EH (cell line): Measurements from ENCODE around the gene ANXA11.

ENCODE experiments used
- DNase-seq: peaks from one replicate; pipeline ENCODE4 v3.0.0-alpha.2; 2015; ENCODE audit warnings: low read depth

ANXA11 gene

DNA sequence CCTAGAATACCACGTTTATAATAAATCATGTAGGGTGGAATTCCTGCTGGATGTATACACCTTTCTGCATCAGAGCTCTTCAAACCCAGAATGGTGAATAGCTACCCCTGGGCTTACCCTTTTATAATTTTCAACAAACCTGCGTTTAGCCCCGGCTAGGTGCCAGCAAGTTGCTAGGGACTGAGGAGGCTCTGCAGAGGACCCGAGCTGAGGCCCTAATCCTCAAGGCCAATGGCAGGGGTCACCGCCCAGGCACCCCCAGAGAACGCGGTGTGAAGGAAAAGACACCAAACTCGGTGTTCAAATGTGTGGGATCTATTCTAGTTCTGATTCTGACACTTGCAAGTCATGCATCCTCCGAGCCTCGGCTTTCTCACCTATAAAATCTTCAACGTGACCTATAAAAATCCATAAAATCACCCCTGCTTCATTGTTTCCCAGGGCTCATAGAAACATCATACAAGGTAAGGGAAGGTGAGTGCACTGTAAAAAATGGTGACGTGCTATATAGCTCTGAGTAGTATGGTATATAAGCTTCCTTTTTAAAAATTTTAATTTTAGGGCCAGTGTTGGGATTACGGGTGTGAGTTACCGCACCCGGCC lies 2.5 kb upstream of the ANXA11 start:
- no peak for DNase-seq

DNA sequence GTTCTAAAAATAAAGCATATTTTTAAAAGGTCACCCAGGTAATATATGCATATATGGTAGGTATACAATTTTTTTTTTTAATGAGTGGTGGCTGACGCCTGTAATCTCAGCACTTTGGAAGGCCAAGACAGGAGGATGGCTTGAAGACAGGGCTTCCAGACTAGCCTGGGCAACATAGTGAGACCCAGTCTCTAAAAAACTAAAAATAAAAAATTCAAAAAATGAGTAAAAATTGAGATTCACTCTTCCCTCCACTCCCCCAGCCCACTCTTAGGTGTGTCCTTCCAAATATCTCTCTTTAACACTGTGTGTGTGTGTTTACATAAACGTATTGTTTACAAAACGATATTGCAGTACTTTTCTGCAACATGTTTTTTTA lies 929 bp upstream of the ANXA11 start:
- no peak for DNase-seq

DNA sequence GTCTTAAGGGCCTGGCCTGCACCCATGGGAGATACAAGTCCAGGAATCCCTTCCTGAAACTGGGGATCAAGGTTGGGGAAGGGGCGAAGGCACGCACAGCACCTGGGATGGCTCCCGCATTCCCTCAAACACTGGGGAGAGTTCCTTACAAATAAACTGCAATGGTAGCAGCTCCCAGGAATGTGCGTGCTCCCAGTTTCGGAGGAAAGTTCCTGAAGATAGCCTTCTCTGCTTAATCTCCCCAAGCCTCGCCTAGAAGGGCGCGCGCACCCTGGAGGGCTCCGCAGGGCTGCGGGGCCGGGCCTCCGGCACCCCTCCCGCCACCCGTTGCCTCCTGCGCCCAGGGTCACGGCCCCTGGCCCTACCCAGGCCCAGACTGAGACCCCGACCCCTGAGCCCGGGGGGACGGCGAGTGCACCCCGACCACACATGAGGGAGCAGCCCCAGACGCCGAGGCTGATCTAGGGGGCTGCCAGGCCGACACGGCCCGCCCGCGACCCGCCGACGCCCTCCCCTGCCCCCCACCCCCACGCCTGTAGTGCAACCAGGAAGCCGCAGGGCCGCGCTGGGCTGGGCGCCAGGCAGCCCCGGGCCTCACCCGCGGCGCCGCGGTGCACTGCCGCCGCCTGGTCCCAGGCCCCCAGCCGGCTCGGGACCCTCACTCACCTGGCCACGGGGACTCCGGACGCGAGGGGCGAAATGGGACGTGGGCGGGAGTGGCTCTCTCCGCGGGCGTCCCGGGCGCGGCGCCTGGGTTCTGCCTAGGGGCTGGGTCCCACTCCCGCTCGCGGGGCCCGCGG lies 460 bp downstream of the ANXA11 start:
- DNase-seq, result peak; percentile 50

DNA sequence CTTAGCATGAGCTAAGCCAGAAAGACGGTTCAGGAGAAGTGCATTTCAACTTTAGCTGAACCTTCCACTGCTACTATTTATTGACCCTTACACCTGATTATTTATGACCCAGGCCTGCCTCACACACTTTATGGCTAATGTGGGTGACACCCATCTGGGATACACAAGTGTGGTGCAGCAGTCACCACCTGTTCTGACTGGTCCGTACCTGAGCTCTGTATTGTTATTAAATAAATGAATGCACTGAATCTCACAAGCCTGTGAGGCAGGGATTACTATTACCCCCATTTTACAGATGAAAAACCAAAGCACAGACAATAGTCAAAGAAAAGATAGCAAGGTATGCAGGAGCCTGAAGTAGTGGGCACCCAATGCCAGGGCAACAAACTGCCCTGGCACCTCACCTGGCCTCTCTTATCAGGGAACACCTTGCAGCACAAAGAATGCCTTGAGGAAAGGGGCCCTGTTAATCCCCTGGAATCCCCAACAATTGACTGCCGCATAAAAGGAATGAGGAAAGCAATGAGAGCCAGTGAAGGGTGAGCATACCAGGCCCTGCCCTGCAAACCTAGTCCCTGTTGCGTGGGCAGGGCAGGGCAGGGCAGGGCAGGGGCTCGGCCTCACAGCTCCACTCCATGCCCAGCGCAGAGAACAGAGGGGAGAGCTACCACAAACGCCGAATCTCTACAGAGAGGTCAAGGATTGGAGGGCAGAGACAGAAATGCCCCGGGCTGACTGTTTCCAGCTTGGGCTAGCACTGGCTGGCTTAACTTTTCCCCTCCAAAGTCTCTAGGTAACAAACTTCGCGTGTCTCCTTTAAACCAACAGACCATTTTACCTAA lies 1.3 kb downstream of the ANXA11 start:
- peak; percentile 44 for DNase-seq

DNA sequence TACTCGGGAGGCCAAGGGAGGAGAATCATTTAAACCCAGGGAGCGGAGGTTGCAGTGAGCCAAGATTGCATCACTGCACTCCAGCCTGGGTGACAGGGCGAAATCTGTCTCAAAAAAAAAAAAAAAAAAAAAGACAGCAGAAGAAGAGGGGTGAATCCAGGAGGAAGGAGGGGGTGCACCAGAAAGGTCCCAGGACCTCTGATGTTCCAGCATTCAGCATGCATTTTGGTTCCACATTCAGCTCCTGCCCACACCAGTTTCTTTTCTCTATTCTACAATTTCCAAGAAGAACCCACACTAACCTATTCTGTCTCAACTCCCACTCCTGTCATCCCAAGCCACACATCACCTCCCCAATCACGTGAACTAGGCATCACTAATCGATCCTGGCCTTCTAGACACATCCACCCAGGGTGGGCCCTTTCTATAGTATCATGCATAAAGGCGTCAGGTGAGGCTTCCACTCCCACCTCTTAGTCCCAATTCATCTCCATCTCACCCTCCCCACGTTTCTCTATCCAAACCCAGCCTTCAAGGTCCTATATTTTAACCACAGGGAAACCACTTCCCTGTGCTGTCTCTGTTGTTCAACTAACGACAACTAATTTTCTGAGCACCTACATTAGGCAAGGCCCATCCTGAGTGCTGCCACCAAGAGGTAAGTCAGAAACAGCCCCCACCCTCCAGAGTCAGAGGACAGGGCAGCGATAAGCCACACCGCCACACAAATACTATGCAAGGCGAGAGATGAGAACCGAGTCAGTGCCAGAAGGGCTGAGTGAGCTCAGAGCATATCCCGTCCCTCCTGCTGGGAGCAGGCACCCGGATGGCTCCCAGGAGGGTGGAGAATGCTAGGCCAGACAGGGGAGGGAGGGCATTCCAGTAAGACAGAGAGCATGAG lies 2.2 kb downstream of the ANXA11 start:
- peak; percentile 96 for DNase-seq

DNA sequence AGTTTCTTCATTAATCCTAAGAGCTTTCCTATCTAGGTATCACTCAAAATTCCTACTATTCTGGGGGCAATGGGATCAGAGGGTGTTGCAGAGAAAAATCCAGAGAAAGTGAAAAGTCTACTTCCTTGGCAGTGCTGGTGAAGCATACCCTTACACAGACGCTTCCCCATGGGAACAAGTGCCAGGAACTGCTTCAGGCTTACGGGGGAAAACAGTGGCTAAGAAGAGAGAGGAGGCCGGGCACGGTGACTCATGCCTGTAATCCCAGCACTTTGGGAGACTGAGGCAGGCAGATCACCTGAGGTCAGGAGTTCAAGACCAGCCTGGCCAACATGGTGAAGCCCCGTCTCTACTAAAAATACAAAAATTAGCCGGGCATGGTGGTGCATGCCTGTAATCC lies 2.8 kb downstream of the ANXA11 start:
- DNase-seq, result peak; percentile 29

DNA sequence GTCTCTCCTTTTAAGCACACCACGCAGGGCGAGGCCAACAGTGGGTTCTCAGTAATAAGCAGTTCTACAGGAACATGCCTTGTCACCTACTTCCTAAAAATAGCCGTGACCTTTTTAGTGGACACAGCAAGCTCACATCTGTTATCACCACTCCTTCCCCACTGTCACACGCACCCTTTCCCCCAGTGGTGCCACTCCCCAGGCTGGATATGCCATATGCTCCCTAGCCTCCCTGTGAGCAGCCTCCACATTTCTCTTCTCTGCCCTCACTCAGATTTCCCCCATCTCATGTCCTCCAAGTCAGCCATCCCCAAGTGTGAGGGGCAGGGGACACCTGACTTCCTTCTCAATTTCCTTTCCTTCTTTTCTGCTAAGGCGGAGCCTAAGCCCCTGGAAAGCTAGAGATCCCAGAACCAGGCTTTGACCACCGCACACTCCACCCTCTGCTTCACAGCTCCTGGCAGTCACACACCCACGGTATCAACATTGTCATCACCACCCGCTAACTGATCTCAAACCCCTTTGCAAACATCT lies 3.7 kb downstream of the ANXA11 start:
- no peak for DNase-seq

DNA sequence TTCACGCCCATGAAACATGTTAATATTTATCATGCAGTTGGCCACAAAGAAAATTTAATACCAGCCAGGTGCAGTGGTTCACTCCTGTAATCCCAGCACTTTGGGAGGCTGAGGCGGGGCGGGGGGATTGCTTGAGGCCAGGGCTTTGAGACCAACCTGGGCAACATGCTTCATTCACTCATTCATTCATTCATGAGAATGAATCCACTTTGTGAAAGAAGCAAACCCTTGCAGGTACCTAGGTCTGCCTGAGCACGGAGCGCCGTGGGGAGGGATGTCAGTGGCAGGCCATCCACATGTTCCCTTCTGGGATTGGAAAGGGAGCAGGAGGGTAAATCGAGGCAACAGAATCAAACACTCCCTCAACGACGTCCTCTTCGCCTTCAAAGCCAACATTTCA lies 4.7 kb downstream of the ANXA11 start:
- no peak for DNase-seq

DNA sequence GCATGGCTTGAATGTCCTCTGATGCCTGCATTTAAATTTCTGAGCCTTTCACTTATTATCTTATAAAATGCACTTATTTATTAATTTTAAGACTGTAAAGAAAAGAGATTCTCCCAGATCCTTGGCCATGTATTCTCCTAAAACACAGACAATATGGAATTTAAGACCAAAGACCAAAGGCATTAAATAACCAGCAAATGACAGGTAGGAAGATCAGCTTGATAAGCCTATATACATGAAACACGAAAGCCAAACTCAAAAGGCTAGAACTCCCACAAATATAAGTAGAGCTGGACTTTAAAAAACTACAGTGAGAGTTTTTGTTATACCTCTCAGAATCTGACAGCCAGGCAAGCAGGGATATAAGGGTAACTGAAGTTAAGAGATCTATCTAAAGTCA lies 5.1 kb downstream of the ANXA11 start:
- no peak for DNase-seq

DNA sequence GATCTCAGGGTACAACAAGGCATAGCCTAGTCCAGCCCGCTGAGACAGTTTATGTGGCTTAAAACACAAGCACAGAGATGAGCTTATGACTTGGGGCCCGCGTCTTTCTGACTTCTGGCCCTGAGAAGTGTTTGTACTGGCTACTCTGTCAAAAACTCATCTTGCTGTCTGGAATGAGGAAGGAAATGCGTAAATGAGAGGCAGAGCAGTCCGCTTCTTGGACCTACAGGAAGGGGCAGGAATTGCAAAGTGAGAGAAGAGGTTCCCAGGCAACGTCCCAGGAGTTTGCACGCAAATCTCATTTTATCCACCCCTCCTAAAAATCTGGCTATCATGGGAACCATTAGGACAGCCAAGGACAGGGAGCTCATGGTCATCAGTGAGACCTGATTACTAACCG lies 5.5 kb downstream of the ANXA11 start:
- peak; percentile 95 for DNase-seq

DNA sequence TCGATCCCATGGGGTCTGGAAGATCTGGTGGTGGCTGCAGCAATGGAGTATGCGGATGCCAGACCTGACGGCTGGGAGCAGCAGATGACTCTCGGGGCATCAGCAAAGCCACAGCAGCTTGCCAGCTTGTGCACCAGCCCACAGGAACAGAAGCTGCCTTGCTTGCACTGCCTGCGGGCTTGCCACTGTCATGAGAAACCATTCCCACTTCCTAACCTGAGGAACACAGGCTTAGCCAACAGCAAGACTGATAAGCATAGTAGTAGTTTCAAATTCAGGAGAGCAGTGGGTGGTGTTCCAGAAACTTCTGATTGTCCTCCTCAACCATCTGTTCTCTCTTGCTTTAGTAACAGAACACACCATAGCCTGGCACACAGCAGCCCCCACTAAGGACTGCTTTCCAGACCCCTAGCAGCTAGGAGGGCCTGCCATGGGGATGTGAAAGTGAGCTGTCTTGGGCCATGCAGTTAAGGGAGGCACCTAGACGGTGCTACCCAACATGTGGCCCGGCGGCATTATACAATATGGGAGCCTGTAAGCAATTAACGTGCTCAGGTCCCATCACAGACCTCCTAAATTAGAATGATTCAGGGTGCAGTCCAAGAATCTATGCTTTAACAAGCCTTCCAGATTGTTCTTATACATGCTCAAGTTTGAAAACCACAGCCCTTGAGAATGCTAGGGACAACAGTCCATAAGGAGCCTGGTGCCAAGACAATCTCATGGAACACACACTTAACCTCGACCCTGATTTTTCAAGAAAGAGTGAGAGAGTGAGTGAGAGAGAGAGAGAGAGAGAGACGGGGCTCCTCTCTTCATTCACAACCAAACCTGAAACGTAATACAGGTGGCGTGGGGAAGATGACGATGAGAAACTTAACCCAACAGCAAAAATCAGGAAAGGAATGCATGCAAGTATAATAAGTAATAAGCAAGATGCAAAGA lies 7.1 kb downstream of the ANXA11 start:
- peak; percentile 32 for DNase-seq

DNA sequence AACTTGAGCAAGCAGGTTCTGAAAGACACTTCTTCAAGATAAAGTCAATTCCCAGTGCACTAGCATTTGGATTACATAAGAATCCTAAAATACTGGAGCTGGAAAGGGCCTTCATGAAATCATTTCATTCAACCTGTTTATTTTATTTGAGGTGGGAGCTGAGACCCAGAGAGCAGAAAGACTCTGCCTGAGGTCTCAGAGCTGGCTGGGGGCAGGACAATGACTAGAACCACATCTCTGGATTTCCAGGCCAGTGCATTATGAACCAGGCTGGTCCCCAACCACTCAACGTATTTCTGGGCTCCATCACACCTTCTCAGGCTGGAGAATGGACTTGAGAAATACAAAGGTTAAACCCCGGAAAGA lies 8.4 kb downstream of the ANXA11 start:
- no peak for DNase-seq

DNA sequence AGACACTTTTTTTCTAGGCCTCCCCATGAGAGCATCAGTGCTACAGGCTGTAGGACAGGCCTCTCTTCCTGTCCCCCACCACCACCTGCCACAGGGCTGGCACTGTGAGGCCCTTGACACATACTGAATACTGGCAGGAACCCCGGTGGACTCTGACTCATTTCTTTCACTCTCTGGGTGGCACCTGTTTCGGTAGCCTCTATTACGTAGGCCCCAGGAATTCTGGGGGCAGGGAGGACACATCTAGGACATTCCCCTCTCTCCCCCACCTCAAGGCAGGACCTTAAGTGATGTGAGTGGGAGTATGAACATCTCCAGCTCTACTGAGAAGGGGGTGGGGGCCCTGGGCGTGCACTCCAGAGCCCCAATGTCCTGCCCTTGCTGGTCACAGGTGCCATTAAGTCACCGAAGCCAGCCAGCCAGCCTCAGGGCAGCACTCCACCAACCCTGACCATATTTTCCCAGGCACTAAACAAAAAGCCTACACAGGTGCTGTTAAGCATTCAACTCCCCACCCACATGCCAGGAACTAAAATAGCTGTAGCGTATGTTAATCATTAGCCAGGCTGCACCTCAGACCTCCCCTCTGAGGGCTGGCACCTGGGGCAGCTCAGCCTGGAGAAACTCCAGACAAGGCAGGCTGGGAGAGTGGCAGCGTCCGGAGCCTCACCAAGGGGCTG lies 8.9 kb downstream of the ANXA11 start:
- peak; percentile 48 for DNase-seq

DNA sequence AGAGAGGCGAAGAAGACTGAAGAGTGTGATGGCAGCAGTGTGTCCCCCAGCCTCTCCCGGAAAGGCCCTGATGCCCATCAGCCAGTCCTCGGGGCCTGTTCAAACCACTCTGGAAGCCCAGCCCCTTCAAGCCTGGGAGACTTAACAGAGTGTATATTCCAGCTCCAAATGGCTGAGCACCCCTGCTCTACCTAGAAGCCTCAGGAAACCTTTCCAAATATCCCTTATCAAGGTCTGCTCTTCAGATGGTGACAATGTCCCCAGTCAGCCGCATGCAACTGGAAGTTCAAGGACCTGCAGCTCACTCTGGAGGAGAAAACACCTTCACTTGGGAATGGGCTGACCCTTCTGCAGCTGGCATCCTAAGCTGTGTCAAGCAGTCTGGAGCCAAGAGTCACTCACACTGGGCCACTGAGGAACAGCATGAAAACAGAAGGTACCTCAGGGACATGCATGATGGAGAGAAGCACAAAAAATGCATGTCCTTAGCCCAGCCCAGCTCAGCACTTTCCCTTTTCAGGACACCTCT lies 10.2 kb downstream of the ANXA11 start:
- no peak for DNase-seq

DNA sequence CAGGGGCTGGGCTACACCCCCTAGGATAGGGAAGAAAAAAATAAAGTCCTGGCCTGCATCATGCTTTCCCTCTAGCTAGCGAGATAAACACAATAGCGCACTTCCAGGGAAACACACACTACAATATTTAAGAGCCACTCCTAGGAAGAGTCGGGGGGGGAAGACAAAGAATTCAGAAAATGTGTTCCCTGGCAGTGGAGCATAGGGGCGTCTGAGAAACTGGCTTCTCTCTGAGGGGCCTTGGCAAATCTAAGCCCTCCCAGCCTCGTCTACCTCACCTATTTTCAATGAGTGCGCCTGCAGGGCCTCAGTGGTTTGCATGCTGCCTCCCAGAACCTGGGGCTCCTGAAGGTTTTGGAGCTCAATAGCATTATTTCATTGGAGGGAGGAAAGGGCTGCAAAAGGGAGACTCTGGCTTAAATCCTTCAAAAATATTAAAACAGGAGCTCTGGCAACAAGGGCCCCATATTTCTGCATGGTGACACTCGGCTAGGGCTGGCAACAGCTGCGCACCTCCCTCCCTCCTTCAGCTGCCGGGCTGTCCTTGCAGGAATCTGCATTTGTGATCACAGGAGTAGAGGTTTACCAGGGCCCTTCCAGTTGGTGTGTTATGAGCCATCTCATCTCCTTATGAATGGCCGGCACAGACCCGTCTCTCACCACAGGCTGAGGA lies 10.8 kb downstream of the ANXA11 start:
- no peak for DNase-seq

DNA sequence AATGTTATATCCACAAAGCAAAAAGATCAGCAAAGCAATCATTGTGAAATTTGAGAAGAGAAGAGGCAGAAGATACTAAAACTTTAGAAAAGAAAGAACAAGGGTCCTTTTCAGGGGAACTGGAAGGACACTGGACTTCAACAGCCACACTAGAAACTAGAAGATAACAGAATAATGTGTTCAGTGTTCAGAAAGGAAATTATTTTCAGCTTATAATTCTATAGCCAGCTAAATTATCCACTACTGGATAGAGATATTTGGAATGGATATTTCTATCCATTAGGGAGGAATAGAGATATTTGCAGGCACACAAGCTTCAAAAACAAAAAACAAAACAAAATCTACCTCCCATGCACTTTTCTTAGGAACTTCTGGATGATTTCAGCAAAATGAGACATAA lies 12.8 kb downstream of the ANXA11 start:
- DNase-seq, result no peak

DNA sequence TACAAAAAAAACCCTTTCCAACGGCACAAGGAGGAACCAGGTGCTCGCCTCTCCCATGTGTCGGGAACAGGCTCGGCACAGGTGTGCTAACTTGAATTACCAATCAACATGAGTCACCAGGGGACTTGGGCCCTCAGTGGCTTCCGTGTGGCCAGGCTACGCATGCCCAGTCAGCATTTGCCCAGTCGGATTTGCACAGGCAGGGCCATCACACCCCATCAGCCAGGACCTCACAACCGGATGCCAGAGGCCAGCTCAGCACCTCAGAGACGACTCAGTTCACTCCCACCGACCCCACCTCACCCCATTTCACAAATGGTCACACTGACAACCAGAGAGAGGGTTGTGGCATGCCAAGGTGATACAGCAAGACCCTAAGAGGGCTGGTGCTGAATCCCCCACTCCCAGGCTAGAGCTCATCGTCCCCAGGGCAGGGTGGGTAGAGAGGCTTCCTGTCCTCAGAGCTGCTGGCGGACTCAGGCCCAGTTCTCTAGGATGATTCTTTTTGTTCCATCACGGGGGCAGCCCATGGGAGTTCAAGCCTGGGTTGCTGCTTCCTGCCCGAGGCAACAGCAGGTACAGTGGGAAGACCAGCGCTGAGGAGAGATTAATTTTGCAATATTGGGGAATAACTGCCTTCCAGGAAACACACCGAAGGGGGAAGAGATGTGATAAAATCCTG lies 13.6 kb downstream of the ANXA11 start:
- no peak for DNase-seq

DNA sequence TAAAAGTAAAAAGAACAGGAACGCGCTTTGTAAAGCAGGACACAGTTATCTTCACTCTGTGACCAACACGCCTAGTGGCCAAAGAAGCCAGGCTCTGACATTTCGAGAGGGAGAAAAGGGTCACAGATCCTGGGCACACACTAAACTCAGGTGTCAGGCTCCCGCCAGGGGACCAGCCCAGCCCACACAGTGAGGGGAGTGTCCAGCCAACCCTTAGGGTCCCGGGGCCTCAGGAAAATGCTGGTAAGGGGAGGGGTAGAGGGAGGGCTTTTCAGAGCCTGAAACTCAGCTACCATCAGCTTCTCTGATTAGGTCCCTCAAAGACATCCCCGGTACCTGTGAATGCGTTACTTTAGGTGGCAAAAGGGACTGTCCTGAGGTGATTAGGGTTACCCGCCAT lies 16.6 kb downstream of the ANXA11 start:
- no peak for DNase-seq
